ENCODE data around the gene CADPS2.

CADPS2 gene

DNA sequence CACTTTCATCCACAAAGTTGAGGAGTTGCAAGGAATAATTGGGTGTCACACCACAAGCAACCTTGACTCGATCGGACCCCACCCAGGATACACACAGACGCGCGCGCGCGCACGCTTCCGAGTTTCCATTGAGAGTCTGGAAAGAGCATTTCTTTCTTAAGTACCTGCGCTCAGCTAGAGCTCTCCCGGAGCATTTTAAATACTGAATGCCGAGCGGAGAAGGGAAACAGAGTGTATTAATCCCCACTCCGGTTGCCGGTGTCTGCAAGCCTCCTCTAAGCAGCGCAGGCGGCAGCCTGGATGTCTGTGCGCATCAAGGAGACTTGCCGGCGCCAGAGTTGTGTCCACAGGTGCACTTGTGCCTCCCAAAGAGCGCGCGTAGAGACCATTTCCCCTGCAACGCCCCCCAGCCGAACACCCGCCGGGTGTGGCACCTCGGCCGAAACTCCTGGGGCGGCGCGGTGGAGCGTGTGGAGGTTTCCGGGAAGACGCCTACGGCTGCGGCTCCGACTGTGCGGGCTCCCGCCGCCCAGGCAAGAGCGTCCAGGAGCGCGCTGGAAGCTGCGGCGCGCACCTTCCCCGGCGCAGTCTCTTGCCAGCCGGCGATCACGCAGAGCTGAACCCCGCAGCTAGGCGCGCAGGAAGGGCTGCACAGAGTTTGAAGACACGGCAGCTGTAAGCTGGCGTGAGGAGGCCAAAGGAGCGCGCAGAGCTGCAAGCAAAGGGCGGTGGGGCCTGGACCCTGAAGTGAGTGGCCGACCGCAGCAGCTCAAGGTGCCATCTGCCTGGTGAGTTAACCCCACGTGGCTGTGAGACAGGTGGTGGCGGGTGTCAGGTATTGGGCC is 580.6 kb downstream of the CADPS2 start:
- Mint-ChIP-seq H3K9me3 (no peaks in the 10 kb centered on the region), H3K4me1 (no peaks in the 10 kb centered on the region), H3K36me3 (peaks cover 3% of the 10 kb centered on the region), H3K27me3 (peaks cover 88% of the 10 kb centered on the region), H3K4me3 (no peak overlapping the region), H3K27ac (peak overlapping the region; percentile 60)
- no peak for DNase-seq
- CTCF ChIA-PET: no interaction called here

DNA sequence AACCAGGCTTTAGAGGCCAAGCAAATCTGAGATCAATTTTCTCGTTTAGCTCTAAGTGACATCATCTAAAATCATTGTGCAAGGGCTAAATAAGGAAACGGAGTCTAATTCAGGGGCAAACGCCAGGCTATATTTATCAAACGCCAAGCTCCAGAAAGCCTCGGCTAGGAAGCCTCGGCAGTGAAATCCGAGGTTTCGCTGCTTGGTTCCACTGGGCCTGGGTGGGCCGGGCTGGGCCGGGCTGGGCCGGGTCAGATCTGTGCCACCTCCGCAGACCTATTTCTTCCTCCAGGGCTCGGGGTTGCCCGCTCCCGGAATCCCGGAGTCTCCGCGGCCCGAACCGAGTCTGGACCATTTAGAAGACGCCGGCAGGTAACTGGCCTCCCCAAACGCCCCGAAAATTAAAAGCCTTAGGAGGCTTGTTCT is 581.3 kb downstream of the CADPS2 start:
- CTCF ChIA-PET: no interaction called here
- H3K4me3 Mint-ChIP-seq: no peak overlapping the region
- no peaks in the 10 kb centered on the region for H3K4me1 Mint-ChIP-seq

DNA sequence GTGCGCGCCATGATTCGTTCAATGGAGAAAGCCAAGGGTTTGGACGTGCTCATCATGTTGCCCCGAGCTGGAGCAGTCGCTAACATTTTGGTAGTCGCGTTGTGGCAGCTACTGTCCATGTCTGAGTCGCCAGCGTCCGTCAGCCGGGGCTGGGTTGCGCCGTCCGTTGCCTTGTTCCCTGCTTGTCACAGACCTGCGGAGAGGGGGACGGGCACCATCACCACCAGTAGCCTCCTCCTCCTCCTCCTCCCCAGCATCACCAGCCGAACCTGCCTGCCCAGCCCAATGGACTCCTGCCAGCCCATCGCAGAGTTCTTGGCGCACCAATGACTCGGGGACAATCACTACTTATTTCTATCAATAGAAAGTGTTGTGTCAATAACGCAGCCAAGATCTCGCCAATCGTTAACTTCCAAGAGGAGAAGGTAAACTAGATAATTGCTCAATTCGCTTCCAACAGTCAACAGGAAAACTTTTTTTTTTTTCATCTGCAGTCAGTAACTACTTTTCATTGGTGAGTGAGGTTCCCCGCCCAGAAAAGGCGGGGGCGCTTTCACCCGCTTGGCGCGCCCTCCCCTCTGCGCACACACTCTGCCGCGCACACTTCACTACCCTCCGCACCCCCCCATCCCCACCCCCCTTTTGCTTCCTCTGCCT is 581.8 kb downstream of the CADPS2 start, which contains the start of gene FEZF1:
FEZF1 (minus strand) TSS at position 432 of the 657 bp plus-strand sequence; CDS start at position 119, 313 bp downstream.
- H3K9me3 Mint-ChIP-seq: no peaks in the 10 kb centered on the region
- CTCF ChIA-PET: no interaction called here
- no peaks in the 10 kb centered on the region for H3K4me1 Mint-ChIP-seq
- H3K27me3 Mint-ChIP-seq: peaks cover 88% of the 10 kb centered on the region
- peaks cover 3% of the 10 kb centered on the region for H3K36me3 Mint-ChIP-seq
- DNase-seq: no peak
- H3K27ac Mint-ChIP-seq: peak within 1 kb of the TSS; percentile 28
- no peak within 1 kb of the TSS for H3K4me3 Mint-ChIP-seq

More for the DNA sequence above, 581.3 kb downstream of the CADPS2 start:
- peaks cover 88% of the 10 kb centered on the region for H3K27me3 Mint-ChIP-seq
- peaks cover 3% of the 10 kb centered on the region for H3K36me3 Mint-ChIP-seq
- H3K9me3 Mint-ChIP-seq: no peaks in the 10 kb centered on the region
- no peak overlapping the region for H3K27ac Mint-ChIP-seq
- DNase-seq: no peak

DNA sequence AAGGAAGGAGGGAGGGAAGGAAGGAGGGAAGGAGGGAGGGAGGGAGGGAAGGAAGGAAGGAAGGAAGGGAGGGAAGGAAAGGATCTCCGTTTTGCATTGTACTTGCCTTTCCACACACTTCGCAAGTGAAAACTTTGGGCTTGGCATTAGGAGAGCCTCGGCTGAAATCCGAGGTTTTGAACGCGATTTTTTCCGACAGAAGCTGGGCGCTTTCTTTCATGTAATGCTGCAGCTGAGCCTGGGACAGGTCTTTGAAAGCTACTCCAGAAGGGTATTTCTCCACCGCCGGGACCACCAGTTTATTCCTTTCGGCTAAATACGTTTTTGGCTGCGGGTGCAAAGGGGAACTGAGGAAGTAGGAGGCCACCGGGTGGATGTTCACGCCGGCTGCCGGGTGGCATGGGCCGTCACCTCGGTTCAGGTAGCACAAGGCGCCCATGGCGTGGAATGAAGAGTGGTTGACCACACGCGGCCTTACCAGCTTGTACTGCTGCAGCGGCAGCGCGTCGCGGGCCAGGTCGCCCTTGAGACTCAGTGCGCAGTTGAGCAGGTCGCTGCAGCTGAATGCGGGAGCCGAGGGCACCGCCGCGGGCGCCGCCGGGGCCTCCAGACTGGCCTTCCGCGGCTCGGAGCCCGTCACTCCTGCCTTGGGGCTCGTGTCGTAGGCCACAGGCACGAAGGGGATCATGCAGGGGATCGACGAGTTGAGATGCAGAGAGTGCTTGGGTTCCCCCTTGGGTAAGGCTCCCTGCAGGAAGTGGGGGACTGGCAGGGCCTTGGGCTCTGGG is 582.5 kb downstream of the CADPS2 start:
- Mint-ChIP-seq H3K9me3 (no peaks in the 10 kb centered on the region), H3K4me3 (no peak overlapping the region), H3K27me3 (peaks cover 90% of the 10 kb centered on the region), H3K36me3 (peaks cover 3% of the 10 kb centered on the region), H3K4me1 (no peaks in the 10 kb centered on the region), H3K27ac (peak overlapping the region; percentile 28)
- CTCF ChIA-PET: no interaction called here
- DNase-seq: no peak

DNA sequence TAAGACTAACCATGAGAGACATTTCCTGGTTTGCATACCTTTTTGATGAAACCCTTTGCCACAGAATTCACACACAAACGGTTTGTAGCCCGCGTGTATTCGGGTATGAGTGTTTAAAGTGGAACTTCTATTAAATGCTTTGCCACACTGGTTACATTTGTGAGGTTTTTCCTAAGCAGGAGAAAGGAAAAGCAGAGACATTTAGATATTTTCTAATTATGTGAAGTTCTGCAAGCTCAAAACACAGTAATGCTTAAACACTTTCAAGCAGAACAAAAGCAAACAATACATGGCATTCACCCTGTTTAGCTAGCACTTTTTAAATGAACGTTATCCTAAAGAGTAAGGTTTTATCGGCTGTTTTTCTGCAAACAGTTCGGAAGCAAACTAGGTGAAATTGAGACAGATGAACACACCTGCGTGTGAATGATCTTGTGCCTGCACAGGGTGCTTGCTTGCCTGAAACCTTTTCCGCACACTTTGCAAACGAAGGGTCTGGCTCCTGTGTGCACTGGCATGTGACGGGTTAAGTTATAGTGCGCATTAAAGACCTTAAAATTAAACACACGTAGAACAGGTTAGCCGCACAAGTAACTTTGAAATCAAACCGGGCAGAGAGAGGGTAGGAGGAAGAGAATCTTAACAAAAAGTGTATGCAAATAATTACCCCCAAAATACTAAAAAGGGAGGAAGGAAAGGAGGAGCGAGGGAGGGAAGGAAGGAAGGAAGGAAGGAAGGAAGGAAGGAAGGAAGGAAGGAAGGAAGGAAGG is 583.3 kb downstream of the CADPS2 start:
- Mint-ChIP-seq H3K27ac (no peak overlapping the region), H3K36me3 (peaks cover 3% of the 10 kb centered on the region), H3K4me1 (no peaks in the 10 kb centered on the region), H3K27me3 (peaks cover 88% of the 10 kb centered on the region), H3K4me3 (no peak overlapping the region), H3K9me3 (no peaks in the 10 kb centered on the region)
- CTCF ChIA-PET: no interaction called here
- no peak for DNase-seq

DNA sequence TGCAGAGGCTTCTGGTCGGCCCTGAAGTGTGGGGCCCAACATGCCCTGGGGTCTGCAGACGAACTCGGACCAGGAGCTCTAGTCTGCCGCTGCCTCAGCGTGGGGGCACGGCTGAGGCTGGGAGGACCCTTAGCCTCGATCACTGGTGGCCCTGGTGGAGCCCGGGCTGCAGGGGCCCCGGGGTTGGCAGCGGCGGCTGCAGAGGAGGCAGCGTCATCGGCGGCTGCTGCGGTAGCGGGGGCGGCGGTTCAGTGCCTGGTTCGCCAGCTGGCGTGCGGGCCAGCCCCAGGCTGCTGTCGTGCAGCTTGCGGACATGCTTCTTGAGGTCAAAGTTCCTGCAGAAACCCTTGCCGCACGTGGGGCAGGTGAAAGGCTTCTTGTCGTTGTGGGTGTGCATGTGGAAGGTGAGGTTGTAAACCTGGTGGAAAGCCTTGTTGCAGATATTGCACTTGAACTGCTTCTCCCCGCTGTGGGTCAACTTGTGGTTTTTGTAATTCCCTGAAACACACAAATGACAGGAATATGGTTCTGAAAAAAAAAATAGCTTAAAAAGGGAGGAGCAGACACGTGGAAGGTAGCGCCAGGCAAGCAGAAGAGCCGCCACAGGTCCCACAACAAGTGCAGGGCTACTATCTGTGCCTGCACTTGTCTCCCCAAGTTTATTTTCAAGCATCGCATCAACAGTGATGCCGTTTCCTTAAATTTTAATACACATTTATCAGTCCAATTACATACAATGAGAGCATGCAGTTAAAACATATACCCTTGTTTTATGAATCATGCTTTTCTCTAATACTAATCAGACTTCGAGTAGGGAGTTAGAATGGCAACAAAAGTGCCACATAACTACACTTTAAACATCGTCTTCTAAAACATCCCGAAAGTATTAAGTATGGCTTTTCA is 584.2 kb downstream of the CADPS2 start:
- H3K9me3 Mint-ChIP-seq: no peaks in the 10 kb centered on the region
- DNase-seq: no peak
- H3K36me3 Mint-ChIP-seq: peaks cover 3% of the 10 kb centered on the region
- H3K27ac Mint-ChIP-seq: no peak overlapping the region
- H3K4me1 Mint-ChIP-seq: no peaks in the 10 kb centered on the region
- H3K27me3 Mint-ChIP-seq: peaks cover 84% of the 10 kb centered on the region
- H3K4me3 Mint-ChIP-seq: no peak overlapping the region
- CTCF ChIA-PET: no interaction called here

DNA sequence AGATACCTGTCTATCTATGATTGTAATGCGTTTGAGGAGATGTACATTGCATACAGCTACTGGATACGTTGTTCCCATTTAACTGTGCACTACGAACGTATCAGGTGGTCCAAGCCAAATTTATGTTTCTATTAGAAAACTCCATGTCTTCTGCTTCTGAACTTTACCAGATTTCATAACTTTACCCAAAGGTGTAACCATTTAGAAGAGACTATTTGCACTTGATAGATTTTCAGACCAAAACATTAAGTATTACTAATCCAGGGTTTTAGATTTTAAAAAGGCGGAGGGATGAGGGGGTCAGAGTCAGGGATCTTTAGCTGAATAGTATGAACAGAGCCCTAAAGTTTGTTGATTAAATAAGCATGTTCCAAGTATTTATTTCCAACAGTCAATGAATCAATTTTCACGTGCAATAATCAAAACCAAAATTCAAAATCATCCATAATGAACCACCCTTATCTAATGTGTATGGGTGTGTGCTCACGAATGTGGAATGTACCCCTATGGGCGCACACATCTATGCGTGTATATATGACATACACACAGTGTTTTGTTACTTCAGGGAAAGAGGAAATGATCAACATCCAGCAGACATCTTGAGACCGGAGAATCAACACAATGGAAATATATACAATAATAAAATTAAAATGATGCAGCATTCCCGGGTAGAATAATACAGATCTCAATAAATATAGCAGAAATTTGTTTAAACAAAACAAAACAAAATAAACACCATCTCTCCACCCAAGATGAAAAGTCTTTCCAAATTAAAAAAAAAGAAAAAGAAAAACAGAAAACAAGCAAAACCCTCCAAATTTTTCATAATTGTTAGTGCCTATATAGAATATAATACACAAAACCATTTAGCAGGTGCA is 585.1 kb downstream of the CADPS2 start:
- Mint-ChIP-seq H3K36me3 (peaks cover 3% of the 10 kb centered on the region), H3K27me3 (peaks cover 75% of the 10 kb centered on the region), H3K9me3 (no peaks in the 10 kb centered on the region), H3K4me1 (no peaks in the 10 kb centered on the region), H3K27ac (peak overlapping the region; percentile 54), H3K4me3 (no peak overlapping the region)
- CTCF ChIA-PET: no interaction called here
- DNase-seq: no peak

DNA sequence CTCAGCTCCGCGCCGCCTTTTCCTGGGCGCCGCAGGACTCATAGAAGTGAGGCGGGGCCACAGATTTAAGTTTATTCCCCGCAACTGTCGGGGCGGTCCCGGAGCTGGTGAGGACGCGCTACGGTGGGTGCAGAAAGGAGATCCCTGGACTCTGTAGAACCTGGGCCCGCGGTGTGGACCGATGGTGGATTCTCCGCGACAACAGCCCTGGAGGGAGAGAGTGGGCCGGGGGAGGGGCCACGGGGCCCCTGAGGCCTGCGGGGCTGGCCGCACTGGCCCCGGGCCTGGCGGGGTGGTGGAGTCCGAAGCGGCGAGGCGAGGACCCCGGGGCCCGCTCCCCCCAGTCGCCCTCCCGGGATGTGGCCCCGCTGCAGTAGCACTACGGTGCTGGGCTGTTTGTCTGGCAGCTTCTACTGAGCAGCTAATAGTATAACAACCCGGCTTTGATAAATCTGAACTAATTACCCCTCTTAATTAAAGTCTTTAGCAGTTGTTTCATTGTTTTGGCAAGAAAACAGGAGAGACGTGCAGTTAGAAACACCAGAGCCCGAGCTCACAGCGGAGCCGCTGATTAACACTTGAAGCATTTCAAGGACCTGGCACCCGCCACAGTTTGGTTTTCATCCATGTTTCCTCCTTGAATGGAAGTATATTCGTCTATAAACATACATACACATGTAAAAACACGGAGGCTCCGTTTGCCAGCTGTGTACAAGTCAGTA is 585.9 kb downstream of the CADPS2 start:
- Mint-ChIP-seq H3K9me3 (no peaks in the 10 kb centered on the region), H3K27me3 (peaks cover 66% of the 10 kb centered on the region), H3K27ac (no peak overlapping the region), H3K4me1 (no peaks in the 10 kb centered on the region), H3K36me3 (peaks cover 3% of the 10 kb centered on the region), H3K4me3 (no peak overlapping the region)
- DNase-seq: no peak
- CTCF ChIA-PET: no interaction called here

DNA sequence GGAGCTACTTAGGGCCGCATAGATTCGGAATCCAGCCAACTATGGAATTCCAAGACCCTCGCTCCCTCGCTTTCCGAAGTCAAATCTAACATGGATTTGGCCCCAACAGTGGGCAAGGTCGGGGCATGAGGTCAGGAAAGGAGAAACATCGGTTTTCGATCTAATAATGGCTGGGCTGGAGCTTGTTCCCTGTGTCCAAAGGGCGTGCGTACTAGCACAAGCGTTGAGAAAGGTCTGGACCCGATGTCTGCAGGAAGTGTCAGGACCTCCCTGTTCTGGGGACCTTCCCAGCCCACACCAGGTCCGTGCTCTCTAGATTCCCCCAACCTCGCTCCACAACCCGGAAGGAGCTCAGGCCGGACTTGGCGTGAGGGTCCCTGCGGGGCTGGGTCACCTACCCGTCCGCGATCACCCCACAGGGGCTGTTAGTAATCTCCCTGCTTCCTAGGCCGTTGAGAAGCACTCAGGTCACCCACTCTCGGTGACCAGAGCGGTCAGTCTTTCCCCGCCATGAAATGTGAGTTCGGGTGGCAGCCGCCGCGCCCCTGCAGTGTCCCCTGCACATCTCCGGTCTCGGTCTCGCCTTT is 586.5 kb downstream of the CADPS2 start:
- CTCF ChIA-PET: no interaction called here
- peaks cover 3% of the 10 kb centered on the region for H3K36me3 Mint-ChIP-seq
- no peaks in the 10 kb centered on the region for H3K4me1 Mint-ChIP-seq
- H3K4me3 Mint-ChIP-seq: no peak overlapping the region
- no peaks in the 10 kb centered on the region for H3K9me3 Mint-ChIP-seq
- H3K27ac Mint-ChIP-seq: no peak overlapping the region
- peaks cover 60% of the 10 kb centered on the region for H3K27me3 Mint-ChIP-seq
- DNase-seq: no peak

DNA sequence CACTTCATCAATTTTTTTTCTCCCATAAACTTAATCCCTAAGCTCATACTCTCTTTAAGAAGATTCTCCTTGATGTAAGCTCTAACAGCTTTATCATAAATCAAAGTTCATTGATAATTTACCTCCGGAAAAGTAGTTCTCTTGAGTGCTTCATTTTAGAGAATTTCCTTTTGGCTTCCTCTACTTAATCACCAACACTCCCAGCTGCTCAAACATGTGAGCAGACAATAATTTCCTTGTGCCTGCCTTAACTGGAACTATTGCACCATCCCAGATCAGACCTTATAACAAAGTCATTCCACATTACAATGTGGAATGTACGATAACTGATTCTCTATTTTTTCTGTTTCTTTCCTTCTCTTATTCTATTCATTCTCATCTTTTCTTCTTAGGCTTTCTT is 587.6 kb downstream of the CADPS2 start:
- DNase-seq: no peak
- Mint-ChIP-seq H3K36me3 (peaks cover 3% of the 10 kb centered on the region), H3K4me1 (no peaks in the 10 kb centered on the region), H3K27ac (no peak overlapping the region), H3K27me3 (peaks cover 49% of the 10 kb centered on the region), H3K9me3 (no peaks in the 10 kb centered on the region), H3K4me3 (no peak overlapping the region)
- CTCF ChIA-PET: no interaction called here

DNA sequence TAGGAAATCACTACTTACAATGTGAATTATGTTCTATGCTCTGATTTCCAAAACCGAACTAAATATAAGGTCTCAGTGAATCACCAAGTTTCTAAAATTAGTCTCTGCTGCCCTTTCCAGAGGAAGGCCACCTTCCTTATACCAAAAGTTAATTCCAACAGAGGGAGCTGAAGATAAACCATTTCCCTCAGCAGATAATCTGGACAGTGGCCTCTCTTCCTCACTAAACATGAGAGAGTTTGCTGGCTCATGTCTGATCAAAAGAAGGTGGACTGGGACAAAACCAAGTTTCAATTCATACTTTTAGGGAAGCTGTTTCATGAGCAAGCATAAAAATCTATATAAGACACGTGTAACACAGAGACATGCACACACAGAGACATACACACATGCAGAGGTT is 588.1 kb downstream of the CADPS2 start:
- Mint-ChIP-seq H3K9me3 (no peaks in the 10 kb centered on the region), H3K4me1 (no peaks in the 10 kb centered on the region), H3K27me3 (peaks cover 44% of the 10 kb centered on the region), H3K4me3 (no peak overlapping the region), H3K27ac (no peak overlapping the region), H3K36me3 (peaks cover 3% of the 10 kb centered on the region)
- CTCF ChIA-PET: no interaction called here
- DNase-seq: no peak

DNA sequence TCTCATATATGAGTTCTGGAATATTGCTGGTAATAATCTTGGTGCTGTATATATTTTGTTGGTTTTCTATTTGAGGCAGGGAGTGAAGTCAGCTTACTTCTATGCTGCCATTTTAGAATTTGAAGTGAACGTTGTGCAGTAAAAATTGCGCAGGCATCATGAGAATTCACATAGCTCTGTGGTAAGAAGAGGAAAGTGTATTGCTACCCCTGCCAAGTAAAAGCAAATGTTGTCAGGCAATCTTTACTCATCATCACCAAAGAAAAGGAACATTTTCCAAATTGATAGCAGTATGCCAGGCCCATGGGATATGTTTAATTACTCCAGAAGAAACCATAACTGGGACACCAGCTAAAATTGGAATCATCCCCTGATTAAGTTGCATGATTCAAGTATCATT is 595.1 kb downstream of the CADPS2 start:
- Mint-ChIP-seq H3K36me3 (no peaks in the 10 kb centered on the region), H3K27me3 (no peaks in the 10 kb centered on the region), H3K9me3 (peaks cover 4% of the 10 kb centered on the region), H3K4me1 (no peaks in the 10 kb centered on the region), H3K4me3 (no peak overlapping the region), H3K27ac (no peak overlapping the region)
- no peak for DNase-seq
- CTCF ChIA-PET: no interaction called here
